MM.1S (cell line): ENCODE measurements around the gene CNOT2.

ENCODE experiments used
- CTCF ChIP-seq: fragments of 300-600 bp; sonication (generic); IDR thresholded peaks from 2 replicates; pipeline ENCODE4 v1.5.1; 2016; ENCODE audit warnings: antibody characterized with exemption, low read length, mixed read lengths
- EZH2 ChIP-seq: fragments of 300-600 bp; sonication (generic); optimal IDR thresholded peaks from 2 replicates; pipeline ENCODE3; 2017; ENCODE audit warnings: low read depth, mild to moderate bottlenecking, antibody characterized with exemption, low read length, mixed read lengths
- EZH2phosphoT487 ChIP-seq: fragments of 300-600 bp; sonication (generic); IDR thresholded peaks from 2 replicates; pipeline ENCODE4 v1.6.1; 2018; ENCODE audit warnings: antibody characterized with exemption, low read length

- TF ChIP-seq CTCF (no peak), EZH2phosphoT487 (no peak), EZH2 (no peak)
Measured at GRCh38 chr12:70334742-70335141, 91.5 kb downstream of the CNOT2 start.
